K562 (cell line): ENCODE data around the gene CARD14.

Source experiments
- CREB1 ChIP-seq, 2 experiments: sonication (generic) in 1 of 2; formaldehyde crosslinking in 1 of 2; IDR thresholded peaks; 2 replicates each; pipeline versions ENCODE4 v1.6.1 to v1.8.0; 2012 to 2022; ENCODE audit warnings: inconsistent platforms in 1 of 2, mild to moderate bottlenecking in 1 of 2, missing genetic modification reagents in 1 of 2, moderate library complexity in 1 of 2
- EZH2 ChIP-seq: IDR thresholded peaks from 2 replicates; pipeline ENCODE4 v1.6.1; 2012; ENCODE audit warnings: low read depth, mild to moderate bottlenecking, inconsistent platforms, low read length, borderline replicate concordance
- HCFC1 ChIP-seq: IDR thresholded peaks from 2 replicates; pipeline ENCODE4 v1.6.1; 2012; ENCODE audit warnings: low read depth, low read length, improper control_type of control experiment
- TSHZ1 ChIP-seq: fragments of 250-450 bp; sonication (Bioruptor Pico); IDR thresholded peaks from 2 replicates; pipeline ENCODE4 v1.4.0; 2020; ENCODE audit warnings: mild to moderate bottlenecking, moderate library complexity
- ZNF318 ChIP-seq, 2 experiments: fragments of 450-650 bp; IDR thresholded peaks; 2 replicates each; pipeline ENCODE4 v1.6.1; 2016; ENCODE audit warnings: mild to moderate bottlenecking in 2 of 2, borderline replicate concordance in 1 of 2, low read depth in 1 of 2, moderate library complexity in 1 of 2

GRCh38 chr17:80160536-80160935 lies 9.3 kb upstream of the CARD14 start:
- no peak for TF ChIP-seq HCFC1
- TF ChIP-seq TSHZ1 = no peak
- no peak for TF ChIP-seq EZH2
- TF ChIP-seq ZNF318 (IDR thresholded peaks at IDR 0.05; ENCODE audit: borderline replicate concordance in 1 of 2, low read depth in 1 of 2) = no peak
- TF ChIP-seq CREB1 (IDR thresholded peaks at IDR 0.05) = no peak
- TF ChIP-seq CREB1 (CRISPR knock-in tag; IDR thresholded peaks at IDR 0.05) = no peak
